Keratinocyte (primary cell): ENCODE measurements around the gene DUSP16.
"Not testable (repeated sequence)": the region's sequence is repeated elsewhere in the genome, so short reads cannot be mapped to it uniquely, and the experiment has no call there.

ENCODE experiments used
- CTCF ChIP-seq, 3 experiments: IDR thresholded peaks in 1 of 3; conservative IDR thresholded peaks in 1 of 3; optimal IDR thresholded peaks in 1 of 3; 2 replicates in 2 of 3; 3 replicates in 1 of 3; pipeline versions ENCODE3 to v1.5.1; 2011; ENCODE audit warnings: low read length in 3 of 3, mild to moderate bottlenecking in 3 of 3, moderate library complexity in 2 of 3, control low read depth in 1 of 3, inconsistent platforms in 1 of 3; ENCODE audit not compliant: insufficient read depth in 2 of 3; ENCODE audit errors: extremely low read depth in 1 of 3
- EZH2 ChIP-seq: IDR thresholded peaks from one replicate; pipeline ENCODE4 v1.6.1; 2012; ENCODE audit warnings: inconsistent platforms, mild to moderate bottlenecking, low read length, moderate library complexity

DNA sequence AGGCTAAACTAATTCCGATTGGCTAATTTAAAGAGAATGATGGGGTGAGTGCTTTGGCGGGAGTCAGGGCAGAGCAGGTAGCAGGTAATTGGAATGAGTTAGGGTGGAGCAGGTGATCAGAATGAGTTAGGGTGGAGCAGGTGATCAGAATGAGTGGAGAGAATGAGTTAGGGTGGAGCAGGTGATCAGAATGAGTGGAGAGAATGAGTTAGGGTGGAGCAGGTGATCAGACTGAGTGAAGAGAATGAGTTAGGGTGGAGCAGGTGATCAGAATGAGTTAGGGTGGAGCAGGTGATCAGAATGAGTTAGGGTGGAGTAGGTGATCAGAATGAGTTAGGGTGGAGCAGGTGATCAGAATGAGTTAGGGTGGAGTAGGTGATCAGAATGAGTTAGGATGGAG, 33.3 kb upstream of the DUSP16 start:
- TF ChIP-seq CTCF (optimal IDR thresholded peaks at IDR 0.05 in 1 of 3, IDR thresholded peaks at IDR 0.05 in 1 of 3, conservative IDR thresholded peaks at IDR 0.05 in 1 of 3; ENCODE audit: extremely low read depth in 1 of 3, insufficient read depth in 2 of 3, low read length in 3 of 3); EZH2: not testable (repeated sequence)
